Mucosa of rectum (tissue), 2 donors: ENCODE measurements around the gene PELI1.

Source experiments
- H3K27ac ChIP-seq, 2 donors: one replicate each; pipeline ENCODE4 v1.7.0; 2013; ENCODE audit warnings: inconsistent platforms in 2 of 2, low read depth in 2 of 2, low read length in 2 of 2
- H3K27me3 ChIP-seq, 2 donors: one replicate each; pipeline ENCODE4 v1.7.0; 2013; ENCODE audit warnings: low read length in 2 of 2; ENCODE audit not compliant: control insufficient read depth in 2 of 2, insufficient read depth in 2 of 2
- H3K36me3 ChIP-seq, 2 donors: one replicate each; pipeline ENCODE4 v1.7.0; 2013; ENCODE audit warnings: low read length in 2 of 2; ENCODE audit not compliant: control insufficient read depth in 2 of 2, insufficient read depth in 2 of 2
- H3K4me1 ChIP-seq, 2 donors: one replicate each; pipeline ENCODE4 v1.7.0; 2013; ENCODE audit warnings: low read length in 2 of 2, mild to moderate bottlenecking in 1 of 2; ENCODE audit not compliant: control insufficient read depth in 2 of 2, insufficient read depth in 2 of 2
- H3K4me3 ChIP-seq, 2 donors: one replicate each; pipeline ENCODE4 v1.7.0; 2013; ENCODE audit warnings: low read length in 2 of 2
- H3K9ac ChIP-seq, 2 donors: one replicate each; pipeline ENCODE4 v1.7.0; 2013; ENCODE audit warnings: low read length in 2 of 2, low read depth in 1 of 2, mild to moderate bottlenecking in 1 of 2
- H3K9me3 ChIP-seq, 2 donors: one replicate each; pipeline ENCODE4 v1.7.0; 2013; ENCODE audit warnings: low read length in 2 of 2; ENCODE audit not compliant: control insufficient read depth in 2 of 2
- donor health status: healthy.
- donor health status: Normal muscosa, but diverticular disease.

Gene PELI1

DNA sequence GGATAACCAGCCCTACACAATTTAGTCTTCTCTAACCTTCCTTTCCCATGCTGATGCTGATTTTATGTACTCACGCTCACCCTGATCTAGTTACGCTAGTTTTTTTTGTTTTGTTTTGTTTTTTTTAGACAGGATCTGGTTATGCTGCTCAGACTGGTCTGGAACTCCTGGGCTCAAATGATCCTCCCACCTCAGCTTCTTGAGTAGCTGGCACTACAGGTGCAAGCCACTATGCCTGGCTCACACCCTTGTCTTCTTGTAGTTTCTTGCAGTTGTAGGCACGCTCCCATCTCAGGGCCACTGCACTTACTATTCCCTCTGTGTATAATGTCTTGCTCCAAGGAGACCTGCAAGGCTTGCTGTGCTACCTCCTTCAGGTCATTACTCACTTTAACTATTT is 6.2 kb downstream of the PELI1 start:
- no peak overlapping the region for H3K9ac ChIP-seq

DNA sequence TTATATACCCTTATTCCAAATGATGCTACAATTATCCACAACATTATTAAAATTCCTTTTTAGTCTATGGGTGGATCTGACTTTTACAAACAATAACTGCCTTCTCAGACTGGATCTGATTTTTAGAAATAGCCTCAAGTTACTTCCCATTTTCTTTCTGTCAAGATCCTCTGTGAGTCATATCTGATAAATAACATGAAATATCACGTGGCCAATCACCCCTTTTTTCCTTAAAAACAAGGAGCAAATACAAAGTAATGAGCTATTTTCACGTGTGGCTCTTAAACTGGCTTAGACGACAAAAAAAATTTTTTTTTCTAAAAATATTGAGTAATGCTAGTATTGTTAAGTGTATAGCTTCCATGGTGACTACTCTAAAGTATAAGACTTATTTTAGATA is 6.7 kb downstream of the PELI1 start:
- Histone ChIP-seq H3K4me1 (peaks cover 20 to 23% of the 10 kb centered on the region in 2 donors), H3K9me3 (no peaks in the 10 kb centered on the region), H3K27ac (no peak overlapping the region), H3K27me3 (no peaks in the 10 kb centered on the region), H3K36me3 (no peaks in the 10 kb centered on the region), H3K4me3 (no peak overlapping the region), H3K9ac (no peak overlapping the region)

More for the DNA sequence above, 6.2 kb downstream of the PELI1 start:
- Histone ChIP-seq H3K9me3 (no peaks in the 10 kb centered on the region), H3K27me3 (no peaks in the 10 kb centered on the region), H3K4me3 (no peak overlapping the region), H3K4me1 (peaks cover 20 to 23% of the 10 kb centered on the region in 2 donors), H3K27ac (no peak overlapping the region), H3K36me3 (no peaks in the 10 kb centered on the region)

DNA sequence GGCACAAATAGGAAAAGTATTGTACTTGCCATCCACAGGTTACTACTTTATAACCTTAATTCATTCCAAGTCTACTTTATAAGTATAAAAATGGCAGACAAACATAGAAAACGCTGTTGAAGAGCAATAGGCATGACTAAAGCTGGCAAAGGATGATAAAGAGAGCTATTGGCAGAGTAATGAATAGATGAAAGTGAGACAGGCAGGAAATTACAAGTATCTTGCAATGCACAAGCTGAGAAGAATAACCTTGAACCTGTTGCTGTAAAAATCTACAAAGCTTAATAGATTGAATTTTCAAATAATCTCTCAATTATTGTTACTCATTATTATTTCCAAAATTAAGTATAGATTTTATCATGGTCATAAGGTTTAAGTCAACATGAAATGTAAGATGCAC is 8.8 kb downstream of the PELI1 start:
- H3K9me3 ChIP-seq = no peaks in the 10 kb centered on the region
- H3K9ac ChIP-seq = no peak overlapping the region
- no peak overlapping the region for H3K27ac ChIP-seq
- no peaks in the 10 kb centered on the region for H3K36me3 ChIP-seq
- peaks cover 20 to 23% of the 10 kb centered on the region in 2 donors for H3K4me1 ChIP-seq
- H3K27me3 ChIP-seq = no peaks in the 10 kb centered on the region
- H3K4me3 ChIP-seq = no peak overlapping the region

DNA sequence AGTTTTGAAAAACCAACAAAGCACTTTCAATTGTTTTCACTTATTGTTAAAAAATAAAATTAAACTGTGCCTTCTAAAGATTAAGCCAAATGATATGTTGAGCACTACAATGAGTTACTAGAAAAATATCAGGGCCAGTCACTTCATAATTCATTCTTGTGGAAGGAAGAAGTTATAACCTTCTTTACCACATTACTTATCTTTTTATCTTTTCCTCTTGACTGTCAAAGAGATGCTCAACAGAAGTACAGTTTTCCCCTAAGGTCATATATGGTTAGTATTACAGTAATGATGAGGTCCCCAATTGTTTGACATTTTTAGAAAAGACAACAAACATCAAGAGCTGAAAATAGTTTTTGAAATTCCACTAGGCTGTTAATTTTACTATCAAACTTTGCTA is 9.4 kb downstream of the PELI1 start:
- H3K4me3 ChIP-seq = no peak overlapping the region
- H3K9me3 ChIP-seq = no peaks in the 10 kb centered on the region
- H3K27me3 ChIP-seq = no peaks in the 10 kb centered on the region
- no peaks in the 10 kb centered on the region for H3K36me3 ChIP-seq
- no peak overlapping the region for H3K27ac ChIP-seq
- peaks cover 14 to 23% of the 10 kb centered on the region in 2 donors for H3K4me1 ChIP-seq
- no peak overlapping the region for H3K9ac ChIP-seq

DNA sequence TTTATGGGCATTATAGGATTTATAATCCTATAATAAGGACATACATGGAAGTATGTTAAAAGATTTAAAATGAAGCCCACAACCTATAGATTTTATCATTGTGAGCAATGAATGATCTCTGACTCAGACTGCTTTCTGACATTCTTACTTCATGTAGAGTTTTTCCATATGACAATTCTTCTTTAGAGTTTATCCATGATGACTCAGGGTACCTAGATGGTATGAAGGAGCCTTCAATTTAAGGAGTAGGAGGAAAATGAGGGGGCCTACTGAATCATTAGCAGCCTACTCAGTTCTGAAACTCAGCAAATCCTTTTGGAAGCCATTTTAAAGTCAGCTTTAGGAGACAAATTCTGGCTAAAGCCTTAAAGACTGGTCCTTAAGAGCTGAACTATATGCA is 10.4 kb downstream of the PELI1 start:
- Histone ChIP-seq H3K4me3 (no peak overlapping the region), H3K27ac (no peak overlapping the region), H3K4me1 (peaks cover 5 to 28% of the 10 kb centered on the region in 2 donors), H3K27me3 (no peaks in the 10 kb centered on the region), H3K9ac (no peak overlapping the region), H3K9me3 (no peaks in the 10 kb centered on the region), H3K36me3 (no peaks in the 10 kb centered on the region)

DNA sequence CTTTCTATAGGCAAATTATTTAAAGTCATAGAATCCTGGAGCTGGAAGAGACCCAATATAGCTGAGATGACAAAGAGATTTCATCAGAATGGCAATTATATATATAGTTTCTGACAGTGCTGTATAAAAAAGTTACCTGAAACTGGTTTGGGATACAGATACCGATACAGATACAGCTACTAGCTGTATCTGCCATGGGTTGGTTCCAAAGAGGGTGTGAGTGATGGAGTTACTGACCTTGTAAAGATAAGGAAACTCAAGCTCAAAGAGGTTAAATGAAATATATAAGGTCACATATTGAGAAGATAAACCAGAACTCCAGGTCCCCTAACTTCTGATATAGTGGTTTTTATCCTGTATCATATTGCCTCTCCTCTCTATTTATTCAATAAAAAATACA is 10.9 kb downstream of the PELI1 start:
- Histone ChIP-seq H3K27me3 (no peaks in the 10 kb centered on the region), H3K9me3 (no peaks in the 10 kb centered on the region), H3K36me3 (no peaks in the 10 kb centered on the region), H3K27ac (no peak overlapping the region), H3K4me3 (no peak overlapping the region), H3K4me1 (peaks cover 4 to 29% of the 10 kb centered on the region in 2 donors), H3K9ac (no peak overlapping the region)

DNA sequence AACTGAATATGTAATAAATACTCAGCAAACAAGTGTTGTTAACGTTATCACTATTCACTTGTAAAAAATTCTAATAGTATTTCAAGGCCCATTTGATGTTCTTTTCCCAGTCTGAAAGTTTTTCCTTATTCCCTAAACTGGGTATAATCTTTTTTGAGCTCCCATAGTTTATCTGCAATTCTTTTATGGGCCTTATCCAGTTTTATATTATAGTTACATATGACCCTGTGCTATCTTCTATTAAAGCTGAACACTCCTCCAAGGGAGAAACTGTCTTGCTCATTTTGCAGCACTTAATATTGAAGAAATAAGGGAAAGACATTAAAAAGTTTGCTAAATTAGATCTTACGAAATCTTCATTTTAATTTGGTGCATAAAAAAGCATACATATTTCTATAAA is 13.9 kb downstream of the PELI1 start:
- Histone ChIP-seq H3K27me3 (no peaks in the 10 kb centered on the region), H3K36me3 (no peaks in the 10 kb centered on the region), H3K9ac (no peak overlapping the region), H3K4me1 (peaks cover 2 to 30% of the 10 kb centered on the region in 2 donors), H3K4me3 (no peak overlapping the region), H3K9me3 (no peaks in the 10 kb centered on the region), H3K27ac (peak overlapping the region in 1 of 2 donors; percentile 62)

DNA sequence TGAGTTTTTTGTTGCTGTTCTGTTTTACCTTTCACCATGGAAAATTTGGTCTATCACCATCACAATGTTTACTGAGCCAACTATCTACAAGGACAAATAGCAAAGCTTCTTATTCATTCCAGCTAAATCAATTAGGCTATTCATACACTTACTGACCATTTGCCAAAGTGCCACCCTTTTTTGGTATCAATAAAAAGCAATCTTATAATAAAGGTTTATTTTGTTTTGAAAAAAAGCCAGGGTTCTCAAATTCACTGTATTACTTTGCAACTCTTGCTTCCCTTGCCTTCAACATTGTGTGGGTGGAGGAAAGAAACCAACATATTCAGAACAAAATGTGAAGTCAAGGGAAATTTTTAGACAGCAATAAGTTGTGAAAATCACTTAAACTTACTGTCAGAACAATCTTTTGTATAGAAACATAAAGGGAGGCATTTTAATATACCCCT is 15.3 kb downstream of the PELI1 start:
- H3K4me1 ChIP-seq = peaks cover 2 to 40% of the 10 kb centered on the region in 2 donors
- H3K9ac ChIP-seq = no peak overlapping the region
- no peaks in the 10 kb centered on the region for H3K9me3 ChIP-seq
- H3K4me3 ChIP-seq = no peak overlapping the region
- no peaks in the 10 kb centered on the region for H3K36me3 ChIP-seq
- H3K27me3 ChIP-seq = no peaks in the 10 kb centered on the region
- no peak overlapping the region for H3K27ac ChIP-seq

DNA sequence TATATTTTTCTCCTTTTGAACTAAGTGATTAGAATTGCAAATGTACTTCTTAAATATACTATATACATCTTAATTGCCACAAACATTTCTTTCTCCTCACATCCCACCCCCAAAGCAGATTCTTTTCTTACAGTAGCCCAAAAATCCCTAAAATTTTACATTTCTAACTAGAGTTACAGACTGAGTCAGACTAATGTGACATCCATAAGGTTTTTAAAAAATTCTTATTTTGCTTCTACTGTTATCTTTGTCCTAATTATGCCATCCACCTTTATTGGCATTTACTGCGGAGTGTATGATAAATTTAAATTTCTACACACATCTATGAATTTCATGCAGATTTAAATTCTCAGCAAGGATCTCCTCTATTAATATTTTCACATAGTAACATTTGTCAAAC is 15.8 kb downstream of the PELI1 start:
- Histone ChIP-seq H3K4me3 (no peak overlapping the region), H3K27ac (no peak overlapping the region), H3K36me3 (no peaks in the 10 kb centered on the region), H3K9ac (no peak overlapping the region), H3K4me1 (peaks cover 2 to 41% of the 10 kb centered on the region in 2 donors), H3K9me3 (no peaks in the 10 kb centered on the region), H3K27me3 (no peaks in the 10 kb centered on the region)

DNA sequence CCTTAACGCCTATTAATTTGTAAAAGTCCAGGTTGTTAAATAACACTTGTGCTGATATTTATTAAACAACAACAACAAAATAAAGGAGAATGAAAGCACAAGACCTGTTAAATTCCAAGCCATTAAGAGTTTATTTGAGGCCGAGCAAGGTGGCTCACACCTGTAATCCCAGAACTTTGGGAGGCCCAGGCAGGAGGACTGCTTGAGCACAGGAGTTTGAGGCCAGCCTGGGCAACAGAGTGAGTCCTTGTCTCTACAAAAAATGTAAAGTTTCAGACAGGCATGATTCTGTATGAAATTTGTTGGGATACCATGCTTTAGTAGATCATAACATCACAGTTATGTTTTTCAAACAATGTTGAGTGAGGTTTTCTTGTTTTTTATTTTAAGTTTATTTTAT is 17.1 kb downstream of the PELI1 start:
- Histone ChIP-seq H3K9ac (no peak overlapping the region), H3K36me3 (no peaks in the 10 kb centered on the region), H3K4me3 (no peak overlapping the region), H3K27ac (no peak overlapping the region), H3K27me3 (no peaks in the 10 kb centered on the region), H3K4me1 (peaks cover 2 to 49% of the 10 kb centered on the region in 2 donors), H3K9me3 (no peaks in the 10 kb centered on the region)

DNA sequence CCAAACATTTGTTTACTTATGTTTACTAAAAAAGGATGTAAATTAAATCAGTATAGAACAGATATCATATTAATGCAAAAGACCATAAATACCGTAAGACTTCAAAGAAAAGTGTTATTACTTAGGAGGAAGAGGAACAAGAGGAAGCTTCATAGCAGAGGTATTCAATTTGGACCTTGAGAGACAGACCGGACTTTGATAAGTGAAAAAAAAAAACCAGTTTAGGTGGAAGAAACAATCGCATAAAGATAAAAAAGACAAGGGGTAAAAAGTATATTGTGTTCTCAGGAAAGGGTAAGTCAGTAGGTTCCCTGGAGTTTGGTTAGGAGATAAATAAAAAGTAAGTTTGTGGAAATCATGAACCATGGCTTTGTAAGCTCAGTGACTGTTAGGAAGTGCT is 17.6 kb downstream of the PELI1 start:
- Histone ChIP-seq H3K4me3 (no peak overlapping the region), H3K4me1 (peaks cover 2 to 49% of the 10 kb centered on the region in 2 donors), H3K9ac (no peak overlapping the region), H3K9me3 (no peaks in the 10 kb centered on the region), H3K27me3 (no peaks in the 10 kb centered on the region), H3K27ac (no peak overlapping the region), H3K36me3 (no peaks in the 10 kb centered on the region)
